Neuronal stem cell (in vitro differentiated cells): ENCODE measurements around the gene GNG13.

ENCODE experiments used
- DNase-seq: peaks from one replicate; pipeline ENCODE4 v3.0.0-alpha.2; 2013; ENCODE audit warnings: low spot score
- H2AFZ ChIP-seq: one replicate; pipeline ENCODE4 v1.6.1; 2013; ENCODE audit warnings: mild to moderate bottlenecking, low read length, inconsistent platforms
- H2AK5ac ChIP-seq: 2 replicates; pipeline ENCODE4 v1.6.1; 2013; ENCODE audit warnings: low read depth, mild to moderate bottlenecking, inconsistent platforms, low read length, moderate library complexity, mixed read lengths
- H2BK120ac ChIP-seq: 2 replicates; pipeline ENCODE4 v1.6.1; 2013; ENCODE audit warnings: low read depth, mild to moderate bottlenecking, inconsistent platforms, low read length, moderate library complexity, mixed read lengths
- H2BK12ac ChIP-seq: one replicate; pipeline ENCODE4 v1.6.1; 2013; ENCODE audit warnings: low read length, inconsistent platforms
- H2BK15ac ChIP-seq: 2 replicates; pipeline ENCODE4 v1.6.1; 2013; ENCODE audit warnings: mild to moderate bottlenecking, low read length, inconsistent platforms, mixed read lengths
- H2BK5ac ChIP-seq: one replicate; pipeline ENCODE4 v1.6.1; 2013; ENCODE audit warnings: inconsistent platforms, mild to moderate bottlenecking, low read length, moderate library complexity
- H3K14ac ChIP-seq: one replicate; pipeline ENCODE4 v1.6.1; 2013; ENCODE audit warnings: low read length, inconsistent platforms
- H3K18ac ChIP-seq: 2 replicates; pipeline ENCODE4 v1.6.1; 2013; ENCODE audit warnings: low read length, inconsistent platforms
- H3K23ac ChIP-seq: 2 replicates; pipeline ENCODE4 v1.6.1; 2013; ENCODE audit warnings: low read depth, mild to moderate bottlenecking, mixed read lengths, low read length, inconsistent platforms; ENCODE audit not compliant: poor library complexity
- H3K27ac ChIP-seq: replicated peaks from 3 replicates; pipeline ENCODE4 v1.5.1; 2013; ENCODE audit warnings: low read length, inconsistent platforms
- H3K27me3 ChIP-seq, 3 experiments: 2 replicates each; pipeline ENCODE4 v1.6.1; 2013; ENCODE audit warnings: low read length in 3 of 3, mild to moderate bottlenecking in 2 of 3, inconsistent platforms in 1 of 3, low read depth in 1 of 3, mixed read lengths in 1 of 3, moderate library complexity in 1 of 3; ENCODE audit not compliant: control insufficient read depth in 3 of 3, insufficient read depth in 3 of 3
- H3K36me3 ChIP-seq, 2 donors: replicated peaks in 1 of 2; 2 replicates each; pipeline ENCODE4 v1.6.1; 2013; ENCODE audit warnings: low read length in 2 of 2; ENCODE audit not compliant: control insufficient read depth in 2 of 2, insufficient read depth in 2 of 2
- H3K4ac ChIP-seq: 2 replicates; pipeline ENCODE4 v1.6.1; 2013; ENCODE audit warnings: inconsistent platforms, mild to moderate bottlenecking, low read length, moderate library complexity
- H3K4me1 ChIP-seq, 2 donors: 1 replicate in 1 of 2; 2 replicates in 1 of 2; pipeline ENCODE4 v1.6.1; 2013; ENCODE audit warnings: low read length in 2 of 2, low read depth in 1 of 2; ENCODE audit not compliant: control insufficient read depth in 2 of 2, insufficient read depth in 1 of 2
- H3K4me2 ChIP-seq: one replicate; pipeline ENCODE4 v1.6.1; 2013; ENCODE audit warnings: mild to moderate bottlenecking, low read length, inconsistent platforms; ENCODE audit not compliant: insufficient read depth, poor library complexity, severe bottlenecking
- H3K4me3 ChIP-seq, 2 donors: 2 replicates each; pipeline ENCODE4 v1.5.1; 2013; ENCODE audit warnings: low read length in 2 of 2, mild to moderate bottlenecking in 2 of 2, inconsistent platforms in 1 of 2, moderate library complexity in 1 of 2
- H3K79me1 ChIP-seq: one replicate; pipeline ENCODE4 v1.6.1; 2013; ENCODE audit warnings: low read depth, mild to moderate bottlenecking, inconsistent platforms, low read length, moderate library complexity
- H3K9ac ChIP-seq: one replicate; pipeline ENCODE4 v1.6.1; 2013; ENCODE audit warnings: mild to moderate bottlenecking, low read depth, low read length, inconsistent platforms; ENCODE audit not compliant: poor library complexity
- H3K9me3 ChIP-seq, 2 donors: replicated peaks in 1 of 2; 2 replicates each; pipeline versions ENCODE3 to v1.6.1; 2013; ENCODE audit warnings: low read length in 2 of 2, mild to moderate bottlenecking in 2 of 2, inconsistent platforms in 1 of 2, low read depth in 1 of 2, mixed read lengths in 1 of 2, moderate library complexity in 1 of 2; ENCODE audit not compliant: control insufficient read depth in 2 of 2, insufficient read depth in 1 of 2
- H4K8ac ChIP-seq: one replicate; pipeline ENCODE4 v1.6.1; 2013; ENCODE audit warnings: low read depth, mild to moderate bottlenecking, inconsistent platforms, low read length, moderate library complexity
- H4K91ac ChIP-seq: one replicate; pipeline ENCODE4 v1.6.1; 2013; ENCODE audit warnings: low read length, low read depth, mild to moderate bottlenecking, inconsistent platforms; ENCODE audit not compliant: poor library complexity
- WGBS, 2 donors: extraction: QIAGEN DNeasy Blood & Tissue Kit; methylation state at CpG; one replicate each; pipeline ENCODE4 v1.1.7; 2013; ENCODE audit warnings: missing lambda C conversion rate in 2 of 2, mixed read lengths in 1 of 2; ENCODE audit not compliant: insufficient read length in 2 of 2, insufficient replicate concordance in 1 of 2; ENCODE audit errors: extremely low coverage in 2 of 2; 5-methylcytosine and 5-hydroxymethylcytosine counted together

The GNG13 gene

DNA sequence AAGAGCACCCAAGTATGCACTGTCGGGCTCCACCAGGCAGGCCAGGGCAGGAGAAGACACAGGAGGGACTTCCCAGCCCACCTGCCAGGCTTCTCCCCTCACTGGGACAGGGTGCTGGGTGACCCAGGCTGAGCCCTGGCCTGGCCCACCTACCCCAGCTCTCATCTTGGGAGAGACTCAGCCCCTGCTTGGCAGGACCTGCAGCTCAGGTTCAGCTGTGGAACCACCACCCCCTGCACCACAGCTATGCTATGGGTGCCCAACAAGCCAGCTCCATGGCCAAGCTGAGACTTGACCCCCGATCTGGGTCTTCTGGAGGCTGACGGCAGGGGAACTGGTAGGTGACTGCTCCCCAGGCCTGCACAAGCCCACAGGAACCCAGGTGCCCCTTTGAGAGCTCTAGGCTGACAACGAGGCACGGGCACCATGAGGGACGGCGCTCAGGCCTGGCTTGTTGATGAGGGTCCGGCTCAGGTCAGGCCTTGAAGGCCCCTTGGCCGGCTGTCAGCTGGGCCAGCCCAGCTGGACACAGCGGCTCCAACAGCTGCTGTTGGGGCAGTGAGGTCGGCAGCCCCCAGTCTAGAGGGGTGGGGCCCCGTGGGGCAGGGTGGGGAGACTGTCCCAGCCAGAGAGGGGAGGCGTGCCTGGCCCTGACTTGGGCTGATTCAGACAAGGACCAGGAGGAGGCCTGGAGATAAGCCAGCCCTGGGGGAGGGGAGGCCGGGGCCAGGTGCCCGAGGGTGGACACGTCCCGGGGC lies 17.0 kb downstream of the GNG13 start:
- Histone ChIP-seq H3K36me3 (peaks cover 9 to 17% of the 10 kb centered on the region in 2 donors), H3K9ac (peak overlapping the region; percentile 4), H2AK5ac (peak overlapping the region; percentile 92), H3K9me3 (peaks cover 0 to 1% of the 10 kb centered on the region in 2 donors), H4K91ac (no peak overlapping the region), H2BK5ac (peak overlapping the region; percentile 53), H2BK15ac (no peak overlapping the region), H2BK12ac (peak overlapping the region; percentile 58), H3K4ac (peak overlapping the region; percentile 37), H3K4me3 (no peak overlapping the region), H3K18ac (peak overlapping the region; percentile 57), H3K4me1 (peaks cover 2 to 4% of the 10 kb centered on the region in 2 donors), H4K8ac (peak overlapping the region; percentile 65), H2BK120ac (no peak overlapping the region), H3K14ac (peak overlapping the region; percentile 71), H3K79me1 (peaks cover 31% of the 10 kb centered on the region), H3K27me3 (peaks cover 0 to 32% (median 3%) of the 10 kb centered on the region in 3 experiments), H3K4me2 (no peak overlapping the region), H3K27ac (no peak overlapping the region), H3K23ac (peak overlapping the region; percentile 89), H2AFZ (no peak overlapping the region)
- no peak for DNase-seq
- WGBS, 2 donors = no CpG with 5 or more reads among the region's 17 CpGs

DNA sequence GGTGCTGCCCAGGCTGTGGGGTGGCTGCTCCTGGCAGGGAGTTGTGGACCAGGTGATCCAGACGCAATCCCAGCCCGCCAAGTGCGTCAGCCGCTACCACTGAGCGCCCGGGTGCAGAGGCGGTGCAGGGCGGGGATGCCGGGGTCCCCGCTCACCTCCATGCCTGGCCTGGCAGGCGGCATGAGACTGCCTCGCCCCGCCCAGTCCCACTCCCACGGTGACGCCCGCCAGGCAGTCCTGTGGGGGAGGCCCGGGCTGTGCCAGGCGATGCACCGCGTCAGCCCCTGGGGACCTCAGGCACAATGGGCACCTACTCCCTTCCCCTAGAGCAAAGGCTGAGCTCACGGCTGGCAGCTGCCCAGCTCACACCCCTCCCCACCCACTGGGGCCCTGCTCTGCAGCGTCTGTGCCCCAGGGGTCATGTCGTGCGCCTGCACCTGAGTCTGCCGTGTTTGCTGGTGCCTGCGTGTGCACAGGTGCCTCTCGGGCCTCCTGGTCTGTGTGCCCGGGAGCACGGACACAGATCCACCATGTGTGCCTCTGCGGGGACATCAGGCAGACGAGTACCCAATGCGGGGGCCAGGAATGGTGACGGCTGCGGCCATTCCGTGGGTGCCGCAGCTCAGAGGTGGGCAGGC lies 17.6 kb downstream of the GNG13 start:
- WGBS, 2 donors = no CpG with 5 or more reads among the region's 36 CpGs

DNA sequence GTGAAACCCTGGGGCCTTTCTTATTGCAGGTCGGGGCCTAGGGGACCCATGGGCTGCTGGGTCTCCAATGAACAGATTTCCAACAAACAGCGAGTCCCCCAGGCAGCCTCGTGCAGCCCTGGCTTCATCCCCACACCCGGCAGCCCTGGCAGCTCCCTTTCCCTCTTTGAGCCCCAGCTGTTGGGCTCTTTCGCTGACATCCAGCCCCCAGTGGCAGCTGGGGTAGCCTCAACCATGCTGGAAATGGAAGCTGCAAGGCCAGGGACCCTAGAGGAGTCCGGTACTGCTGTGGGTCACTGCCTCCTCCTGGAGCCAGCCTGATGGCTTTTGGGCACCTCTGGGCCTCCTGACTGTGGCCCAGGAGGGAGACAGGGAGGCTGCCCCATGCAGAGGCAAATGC lies 18.3 kb downstream of the GNG13 start:
- Histone ChIP-seq H3K4me3 (no peak overlapping the region), H2AFZ (no peak overlapping the region)

More for the DNA sequence above, 17.6 kb downstream of the GNG13 start:
- no peak for DNase-seq
- Histone ChIP-seq H3K18ac (peak overlapping the region; percentile 64), H3K14ac (peak overlapping the region; percentile 56), H3K27ac (no peak overlapping the region), H4K8ac (peak overlapping the region; percentile 3), H3K9me3 (peaks cover 0 to 1% of the 10 kb centered on the region in 2 donors), H3K4me1 (peaks cover 2 to 4% of the 10 kb centered on the region in 2 donors), H3K9ac (peak overlapping the region; percentile 21), H2BK120ac (no peak overlapping the region), H3K4me3 (no peak overlapping the region), H2AFZ (no peak overlapping the region), H3K4me2 (no peak overlapping the region), H2BK12ac (peak overlapping the region; percentile 58), H3K23ac (peak overlapping the region; percentile 89), H4K91ac (no peak overlapping the region), H2BK15ac (no peak overlapping the region), H3K36me3 (peaks cover 9 to 17% of the 10 kb centered on the region in 2 donors), H2AK5ac (peak overlapping the region; percentile 92), H3K4ac (no peak overlapping the region), H2BK5ac (peak overlapping the region; percentile 35), H3K27me3 (peaks cover 0 to 39% (median 3%) of the 10 kb centered on the region in 3 experiments), H3K79me1 (peaks cover 27% of the 10 kb centered on the region)

More for the DNA sequence above, 18.3 kb downstream of the GNG13 start:
- Histone ChIP-seq H2BK15ac (peak overlapping the region; percentile 75), H2BK12ac (no peak overlapping the region), H3K27me3 (peaks cover 0 to 43% (median 3%) of the 10 kb centered on the region in 3 experiments), H3K4me1 (peaks cover 0 to 3% of the 10 kb centered on the region in 2 donors), H3K9ac (no peak overlapping the region), H2AK5ac (peak overlapping the region; percentile 92), H3K18ac (peak overlapping the region; percentile 64), H3K23ac (peak overlapping the region; percentile 43), H4K8ac (no peak overlapping the region), H4K91ac (no peak overlapping the region), H3K79me1 (peaks cover 22% of the 10 kb centered on the region), H2BK5ac (peak overlapping the region; percentile 24), H3K4ac (no peak overlapping the region), H3K14ac (peak overlapping the region; percentile 38), H3K27ac (no peak overlapping the region), H3K4me2 (no peak overlapping the region), H3K9me3 (peaks cover 0 to 1% of the 10 kb centered on the region in 2 donors), H3K36me3 (peaks cover 9 to 17% of the 10 kb centered on the region in 2 donors), H2BK120ac (no peak overlapping the region)
- DNase-seq = no peak
- no CpG with 5 or more reads among the region's 6 CpGs for WGBS, 2 donors
